GM12878 (cell line): ENCODE results near the gene MPP7. TPM values are rescaled to one million over a fixed set of nuclear protein-coding genes. Genes with fewer than 3 reads are reported as not detected.

ENCODE experiments used
- ATAC-seq: fragments of 200-7000 bp; cut with Tn5 transposase; 3 replicates; pipeline ENCODE4 v1.9.1; 2020; ENCODE audit warnings: mild to moderate bottlenecking, moderate library complexity
- BruUV-seq: library from RNA; stranded (reverse); fragments of 400-500 nt; replicated peaks from 2 replicates; lab custom pipeline; 2021; lab: Mats Ljungman, UMichigan
- CTCF ChIA-PET: fragments of 300-600 bp; sonication (Branson Sonifier 250); formaldehyde crosslinking; extraction: SDS; loops from one replicate; lab custom pipeline; 2021; ENCODE audit warnings: inconsistent platforms; lab: Yijun Ruan, JAX
- POLR2A ChIA-PET: fragments of 350-600 bp; formaldehyde crosslinking; extraction: SDS; loops from one replicate; lab custom pipeline; 2021; ENCODE audit warnings: inconsistent platforms; lab: Charles Lee
- RAD21 ChIA-PET: fragments of 300-600 bp; sonication (Branson Sonifier 250); formaldehyde crosslinking; loops from one replicate; lab custom pipeline; 2023; ENCODE audit warnings: antibody characterized with exemption; ENCODE audit not compliant: unreplicated experiment; lab: Charles Lee
- SMC1A ChIA-PET: fragments of 300-600 bp; sonication (Branson Sonifier 250); formaldehyde crosslinking; loops from one replicate; lab custom pipeline; 2023; ENCODE audit not compliant: unreplicated experiment, uncharacterized antibody; lab: Charles Lee
- DNase-seq: peaks from one replicate; pipeline ENCODE4 v3.0.0-alpha.2; 2011; ENCODE audit warnings: low read depth, low spot score
- FAIRE-seq: peaks from 3 replicates; lab custom pipeline; 2011; peaks lifted over from hg19 to GRCh38; lab: Jason Lieb, UNC
- H2AFZ ChIP-seq: 2 replicates; pipeline ENCODE4 v1.6.0; 2011; ENCODE audit warnings: low read depth, low read length, control low read depth; ENCODE audit not compliant: control insufficient read depth
- H3K27ac ChIP-seq: 2 replicates; pipeline ENCODE4 v1.5.1; 2011; ENCODE audit warnings: control low read depth; ENCODE audit not compliant: control insufficient read depth, insufficient read depth
- H3K27me3 ChIP-seq, 2 experiments: replicated peaks in 1 of 2; 2 replicates each; pipeline versions ENCODE4 v1.6.0 to v1.6.1; 2011; ENCODE audit warnings: low read length in 1 of 2; ENCODE audit not compliant: control insufficient read depth in 2 of 2, insufficient read depth in 2 of 2
- H3K36me3 ChIP-seq, 2 experiments: 2 replicates each; pipeline ENCODE4 v1.5.1; 2011; ENCODE audit warnings: low read length in 1 of 2; ENCODE audit not compliant: control insufficient read depth in 2 of 2, insufficient read depth in 2 of 2
- H3K4me1 ChIP-seq: 2 replicates; pipeline ENCODE4 v1.6.1; 2011; ENCODE audit warnings: mild to moderate bottlenecking, low read length, moderate library complexity, mixed read lengths; ENCODE audit not compliant: control insufficient read depth, insufficient read depth
- H3K4me2 ChIP-seq: 2 replicates; pipeline ENCODE4 v1.6.0; 2011; ENCODE audit warnings: control low read depth; ENCODE audit not compliant: control insufficient read depth, insufficient read depth
- H3K4me3 ChIP-seq: fragments of 200-600 bp; sonication (generic); 2 replicates; pipeline ENCODE4 v1.5.1; 2016
- H3K79me2 ChIP-seq: 2 replicates; pipeline ENCODE4 v1.6.0; 2011; ENCODE audit warnings: low read length; ENCODE audit not compliant: control insufficient read depth, insufficient read depth
- H3K9ac ChIP-seq: 2 replicates; pipeline ENCODE4 v1.8.0; 2011; ENCODE audit warnings: low read length, control low read depth, mixed read lengths; ENCODE audit not compliant: control insufficient read depth, insufficient read depth
- H3K9me3 ChIP-seq: replicated peaks from 3 replicates; pipeline ENCODE4 v1.5.1; 2011; ENCODE audit warnings: mild to moderate bottlenecking, low read length; ENCODE audit not compliant: control insufficient read depth, insufficient read depth
- H4K20me1 ChIP-seq: 2 replicates; pipeline ENCODE4 v1.6.0; 2011; ENCODE audit not compliant: control insufficient read depth, insufficient read depth
- ASH2L ChIP-seq: fragments of 300-600, 200-600 bp; sonication (generic); IDR thresholded peaks from 2 replicates; pipeline ENCODE4 v1.6.1; 2017; ENCODE audit warnings: low read depth, mild to moderate bottlenecking, borderline replicate concordance
- CBFB ChIP-seq: IDR thresholded peaks from 2 replicates; pipeline ENCODE4 v1.6.1; 2016; ENCODE audit warnings: antibody characterized with exemption, low read depth
- HDAC2 ChIP-seq: fragments of 200-600 bp; sonication (generic); IDR thresholded peaks from 2 replicates; pipeline ENCODE4 v1.6.1; 2017
- ZNF217 ChIP-seq: fragments of 450-650 bp; IDR thresholded peaks from 2 replicates; pipeline ENCODE4 v1.6.1; 2017; ENCODE audit warnings: antibody characterized with exemption, mild to moderate bottlenecking
- WGBS: methylation state at CpG from one replicate; pipeline ENCODE4 v1.1.6; 2016; ENCODE audit warnings: low lambda C conversion rate; ENCODE audit not compliant: insufficient replicate concordance, insufficient coverage; ENCODE audit errors: missing lambda C conversion rate; 5-methylcytosine and 5-hydroxymethylcytosine counted together
- in situ Hi-C: fragments of 300-500 bp; cut with MboI; formaldehyde crosslinking; loops from 9 replicates; pipeline ENCODE4 v1.14.3; 2018; ENCODE audit warnings: mixed read lengths
- intact Hi-C: fragments of 100-400 bp; cut with micrococcal nuclease; formaldehyde crosslinking; loops from one replicate; pipeline ENCODE4 v1.14.2; 2022; ENCODE audit not compliant: unreplicated experiment
- polyA plus RNA-seq, 11 experiments: library from polyadenylated mRNA; depleted of rRNA in 4 of 11; unstranded in 6 of 11; stranded (reverse) in 5 of 11; fragments of >200 nt; fragmentation: Nextera tagmentation in 4 of 11; fragmentation: Illumina TruSeq in 1 of 11; extraction: Ambion mirVana in 4 of 11; extraction: Trizol in 1 of 11; gene quantifications; 1 replicate in 1 of 11; 2 replicates in 10 of 11; pipeline versions ENCODE4 v1.2.1 to v1.2.3, GENCODE V29; 2011 to 2016; ENCODE audit warnings: inconsistent platforms in 2 of 11, missing spikeins in 2 of 11, low read depth in 1 of 11
- total RNA-seq, 4 experiments: library from RNA; depleted of rRNA in 3 of 4; stranded (reverse); fragments of >200 nt in 3 of 4; fragmentation: Illumina TruSeq in 1 of 4; extraction: Trizol in 1 of 4; gene quantifications; 2 replicates each; pipeline versions ENCODE4 v1.2.1 to v1.2.3, GENCODE V29; 2013 to 2021
- TF ChIP-seq, protein P1 (sequence below): fragments of 450-650 bp; IDR thresholded peaks from 2 replicates; pipeline ENCODE4 v1.6.1; 2017; ENCODE audit warnings: mild to moderate bottlenecking, moderate library complexity

MPP7 gene
- total and polyA plus RNA-seq, 10 of the 15 experiments (the other 5 are each of a cell fraction or from before 2014, with no cell fraction given), result 0.01 to 0.15 (median 0.05) TPM; not detected in 2

DNA sequence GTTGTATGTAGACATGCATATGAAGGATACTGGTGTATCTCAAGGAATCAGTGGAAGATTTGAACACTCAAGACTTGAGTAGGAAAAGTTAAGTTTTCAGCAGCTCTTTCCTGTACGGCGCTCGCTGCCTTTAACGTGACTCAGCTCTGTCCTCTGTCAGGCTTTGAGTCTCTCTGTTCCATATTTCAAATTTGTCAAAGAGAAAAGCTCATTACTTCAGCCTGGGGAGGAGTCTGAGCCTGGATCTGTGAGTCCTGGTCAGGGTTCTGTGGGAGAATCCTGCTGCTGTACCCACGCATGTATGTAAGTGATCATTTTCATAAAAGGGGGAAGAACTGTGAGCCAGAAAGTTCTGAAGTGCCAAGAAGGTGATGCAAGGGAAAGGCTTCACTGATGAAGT, 13.8 kb upstream of the MPP7 start (continued):
- TF ChIP-seq, protein P1, sequence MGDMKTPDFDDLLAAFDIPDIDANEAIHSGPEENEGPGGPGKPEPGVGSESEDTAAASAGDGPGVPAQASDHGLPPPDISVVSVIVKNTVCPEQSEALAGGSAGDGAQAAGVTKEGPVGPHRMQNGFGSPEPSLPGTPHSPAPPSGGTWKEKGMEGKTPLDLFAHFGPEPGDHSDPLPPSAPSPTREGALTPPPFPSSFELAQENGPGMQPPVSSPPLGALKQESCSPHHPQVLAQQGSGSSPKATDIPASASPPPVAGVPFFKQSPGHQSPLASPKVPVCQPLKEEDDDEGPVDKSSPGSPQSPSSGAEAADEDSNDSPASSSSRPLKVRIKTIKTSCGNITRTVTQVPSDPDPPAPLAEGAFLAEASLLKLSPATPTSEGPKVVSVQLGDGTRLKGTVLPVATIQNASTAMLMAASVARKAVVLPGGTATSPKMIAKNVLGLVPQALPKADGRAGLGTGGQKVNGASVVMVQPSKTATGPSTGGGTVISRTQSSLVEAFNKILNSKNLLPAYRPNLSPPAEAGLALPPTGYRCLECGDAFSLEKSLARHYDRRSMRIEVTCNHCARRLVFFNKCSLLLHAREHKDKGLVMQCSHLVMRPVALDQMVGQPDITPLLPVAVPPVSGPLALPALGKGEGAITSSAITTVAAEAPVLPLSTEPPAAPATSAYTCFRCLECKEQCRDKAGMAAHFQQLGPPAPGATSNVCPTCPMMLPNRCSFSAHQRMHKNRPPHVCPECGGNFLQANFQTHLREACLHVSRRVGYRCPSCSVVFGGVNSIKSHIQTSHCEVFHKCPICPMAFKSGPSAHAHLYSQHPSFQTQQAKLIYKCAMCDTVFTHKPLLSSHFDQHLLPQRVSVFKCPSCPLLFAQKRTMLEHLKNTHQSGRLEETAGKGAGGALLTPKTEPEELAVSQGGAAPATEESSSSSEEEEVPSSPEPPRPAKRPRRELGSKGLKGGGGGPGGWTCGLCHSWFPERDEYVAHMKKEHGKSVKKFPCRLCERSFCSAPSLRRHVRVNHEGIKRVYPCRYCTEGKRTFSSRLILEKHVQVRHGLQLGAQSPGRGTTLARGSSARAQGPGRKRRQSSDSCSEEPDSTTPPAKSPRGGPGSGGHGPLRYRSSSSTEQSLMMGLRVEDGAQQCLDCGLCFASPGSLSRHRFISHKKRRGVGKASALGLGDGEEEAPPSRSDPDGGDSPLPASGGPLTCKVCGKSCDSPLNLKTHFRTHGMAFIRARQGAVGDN, result no peak
- TF ChIP-seq ASH2L (no peak), CBFB (no peak)

DNA sequence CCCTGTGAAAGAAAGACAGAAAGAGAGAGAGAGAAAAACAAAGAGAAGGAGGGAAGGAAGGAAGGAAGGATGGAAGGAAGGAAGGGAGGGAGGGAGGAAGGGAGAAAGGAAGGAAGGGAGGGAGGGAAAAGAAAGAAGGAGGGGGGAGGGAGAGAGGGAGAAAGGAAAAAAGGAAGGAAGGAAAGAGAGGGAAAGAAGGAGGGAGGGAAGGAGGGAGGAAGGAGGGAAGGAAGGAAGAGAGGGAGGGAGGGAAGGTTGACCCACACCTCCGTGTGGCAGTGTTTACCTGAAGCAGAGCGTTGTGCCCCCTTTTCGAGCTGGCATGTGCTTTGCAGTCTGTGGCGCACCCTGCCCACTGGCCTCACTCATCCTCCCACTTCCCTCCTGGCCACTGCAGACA, 12.3 kb upstream of the MPP7 start:
- SMC1A ChIA-PET, result interaction anchor here (1.1 kb wide), 1 partner anchor 12 kb away, joined by 3 read pairs; the partner anchor contains the start of gene MPP7

More for the DNA sequence above, 12.3 kb upstream of the MPP7 start:
- ChIA-PET POLR2A (no interaction called here), CTCF (interaction anchor here (1.8 kb wide), 1 partner anchor 66 kb away, joined by 4 read pairs; no protein-coding TSS in a partner anchor), RAD21 (no interaction called here)
- H3K27me3 ChIP-seq, result no peaks in the 10 kb centered on the region; a peak in 1 of 4 replicates
- no peak overlapping the region for H3K4me3 ChIP-seq
- H3K9me3 ChIP-seq, result no peaks in the 10 kb centered on the region; the same call in 2 of the 3 replicates
- ATAC-seq, result no peak
- H3K79me2 ChIP-seq, result no peaks in the 10 kb centered on the region
- H3K9ac ChIP-seq, result no peak overlapping the region
- no peak for FAIRE-seq
- 19% methylated on average over 4 of the region's 4 CpGs for WGBS
- no peak overlapping the region for H3K4me2 ChIP-seq
- intact Hi-C loops, result loop anchor here (5.0 kb wide), 1 partner anchor 67 kb away; no protein-coding TSS in a partner anchor
- BruUV-seq, result no TSS peak
- DNase-seq, result no peak
- H4K20me1 ChIP-seq, result no peaks in the 10 kb centered on the region
- in situ Hi-C loops, result no loop called here
- no peaks in the 10 kb centered on the region for H3K36me3 ChIP-seq
- no peak overlapping the region for H2AFZ ChIP-seq
- H3K27ac ChIP-seq, result no peak overlapping the region
- TF ChIP-seq HDAC2, result no peak
- no peak for TF ChIP-seq ZNF217
- no peaks in the 10 kb centered on the region for H3K4me1 ChIP-seq
